Urinary bladder (tissue), 4 donors: ENCODE measurements around the gene RGS6. TPM values are rescaled to one million over a fixed set of nuclear protein-coding genes. Genes with fewer than 3 reads are reported as not detected.

ENCODE experiments used
- DNase-seq: peaks from one replicate; pipeline ENCODE4 v3.0.0-alpha.2; 2015; ENCODE audit errors: extremely low spot score
- H3K27ac ChIP-seq: one replicate; pipeline ENCODE4 v1.5.1; 2013; ENCODE audit warnings: low read depth, mild to moderate bottlenecking, moderate library complexity
- H3K36me3 ChIP-seq: one replicate; pipeline ENCODE4 v1.6.1; 2013; ENCODE audit warnings: mild to moderate bottlenecking, moderate library complexity; ENCODE audit not compliant: insufficient read depth
- H3K4me1 ChIP-seq: one replicate; pipeline ENCODE4 v1.6.1; 2013; ENCODE audit warnings: mild to moderate bottlenecking, moderate library complexity; ENCODE audit not compliant: insufficient read depth
- H3K4me3 ChIP-seq: one replicate; pipeline ENCODE4 v1.5.1; 2013; ENCODE audit warnings: low read depth, low read length
- WGBS: extraction: QIAGEN DNeasy Blood & Tissue Kit; methylation state at CpG from one replicate; pipeline ENCODE4 v1.1.7; 2013; 5-methylcytosine and 5-hydroxymethylcytosine counted together
- polyA plus RNA-seq: library from polyadenylated mRNA; stranded (reverse); fragments of 200-250 nt; gene quantifications from one replicate; pipeline ENCODE4 v1.2.3, GENCODE V29; 2013
- total RNA-seq: library from RNA; depleted of rRNA; stranded (reverse); fragments of >200 nt; gene quantifications from one replicate; pipeline ENCODE4 v1.2.3, GENCODE V29; 2014
- donor health status: healthy with polysubstance abuse.
- donor health status: healthy.

RGS6 gene
- total and polyA plus RNA-seq, 2 donors: 0.65 to 3.3 TPM

DNA sequence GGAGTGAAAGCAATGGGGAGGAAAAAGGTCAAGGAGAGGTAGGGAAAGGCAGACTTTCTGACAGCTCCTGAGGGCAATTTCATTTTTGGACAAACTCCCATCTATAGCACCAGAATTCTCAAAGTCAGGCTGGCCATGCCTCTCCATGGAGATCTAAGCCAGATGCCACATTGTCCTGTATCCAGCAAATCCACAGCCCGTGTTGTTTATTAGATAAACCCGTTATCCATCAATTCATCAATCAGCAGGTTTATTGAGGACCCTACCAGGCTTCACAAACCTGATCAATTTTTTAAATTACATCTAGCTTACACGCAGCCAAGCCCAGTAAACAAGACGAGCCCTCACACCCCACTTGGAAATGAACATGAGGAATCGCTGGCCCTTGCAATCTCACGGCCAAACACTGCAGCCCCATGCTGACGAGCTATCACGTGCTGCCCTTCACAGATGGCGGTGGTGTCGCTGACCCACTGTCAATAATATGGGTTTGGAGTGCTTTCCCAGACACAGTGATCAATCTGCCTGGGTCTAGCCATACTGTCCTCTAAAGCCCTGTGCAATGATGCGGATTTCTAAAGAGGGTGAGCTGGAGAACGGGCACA lies 628.8 kb downstream of the RGS6 start:
- WGBS: 87% methylated on average over 12 of the region's 12 CpGs
- no peak for DNase-seq
- Histone ChIP-seq H3K4me3 (no peak overlapping the region), H3K36me3 (no peaks in the 10 kb centered on the region), H3K27ac (no peak overlapping the region), H3K4me1 (no peaks in the 10 kb centered on the region)

DNA sequence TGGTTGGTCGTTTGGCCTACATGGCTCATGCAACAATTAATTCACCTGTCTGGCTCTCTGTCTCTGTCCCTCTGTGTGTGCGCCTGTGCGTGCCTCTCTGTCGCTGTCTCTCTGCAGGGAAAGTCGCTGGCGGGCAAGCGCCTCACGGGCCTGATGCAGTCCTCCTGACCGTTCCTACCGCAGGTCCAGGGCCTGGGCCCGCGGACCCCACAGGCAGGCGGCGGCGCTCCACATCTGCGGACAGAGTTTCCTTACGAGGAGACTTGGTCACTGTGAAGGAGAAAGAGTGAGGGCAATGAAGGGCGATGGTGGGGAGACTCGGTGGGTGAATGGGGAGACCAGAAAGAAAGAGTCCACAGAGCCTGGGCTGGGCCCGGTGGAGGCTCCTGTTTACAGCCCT lies 630.1 kb downstream of the RGS6 start:
- H3K4me3 ChIP-seq: no peak overlapping the region
- no peak for DNase-seq
- no peaks in the 10 kb centered on the region for H3K4me1 ChIP-seq
- no peak overlapping the region for H3K27ac ChIP-seq
- 96% methylated on average over 20 of the region's 20 CpGs for WGBS
- H3K36me3 ChIP-seq: no peaks in the 10 kb centered on the region

GRCh38 chr14:72563676-72564075 lies 631.4 kb downstream of the RGS6 start:
- WGBS: 81% methylated on average over 7 of the region's 7 CpGs

DNA sequence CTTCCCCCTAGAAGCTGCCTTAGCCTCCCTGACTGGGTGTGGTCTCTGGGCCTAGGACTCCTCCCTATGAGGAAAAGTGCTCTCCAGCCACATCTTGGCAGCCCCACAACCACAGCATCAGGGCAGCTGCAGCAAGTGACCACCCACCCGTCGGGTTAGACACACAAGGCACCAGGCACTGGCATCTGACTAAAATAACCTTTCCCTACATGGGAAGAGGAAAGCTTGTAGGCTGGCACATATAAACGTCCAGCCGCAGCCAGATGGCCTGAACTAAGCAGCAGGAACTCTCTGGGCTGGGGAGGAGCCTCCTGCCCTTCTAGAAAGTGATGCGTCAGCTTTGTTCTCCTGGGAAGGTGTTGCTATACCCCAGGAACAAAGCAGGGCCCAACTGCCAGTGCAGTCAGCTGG lies 632.9 kb downstream of the RGS6 start:
- H3K4me1 ChIP-seq: no peaks in the 10 kb centered on the region
- H3K27ac ChIP-seq: no peak overlapping the region
- whole genome bisulfite sequencing: 64% methylated on average over 5 of the region's 5 CpGs
- DNase-seq: no peak
- no peak overlapping the region for H3K4me3 ChIP-seq
- no peaks in the 10 kb centered on the region for H3K36me3 ChIP-seq

More at GRCh38 chr14:72563676-72564075, 631.4 kb downstream of the RGS6 start:
- H3K36me3 ChIP-seq: no peaks in the 10 kb centered on the region
- DNase-seq: no peak
- H3K4me1 ChIP-seq: no peaks in the 10 kb centered on the region
- H3K4me3 ChIP-seq: no peak overlapping the region
- H3K27ac ChIP-seq: no peak overlapping the region

- H3K36me3 ChIP-seq: no peaks in the 10 kb centered on the region
- H3K27ac ChIP-seq: no peak overlapping the region
- no peak for DNase-seq
- no peaks in the 10 kb centered on the region for H3K4me1 ChIP-seq
- 57% methylated on average over 6 of the region's 6 CpGs for WGBS
- H3K4me3 ChIP-seq: no peak overlapping the region
These were observed 633.7 kb downstream of the RGS6 start for GRCh38 chr14:72565917-72566316.

DNA sequence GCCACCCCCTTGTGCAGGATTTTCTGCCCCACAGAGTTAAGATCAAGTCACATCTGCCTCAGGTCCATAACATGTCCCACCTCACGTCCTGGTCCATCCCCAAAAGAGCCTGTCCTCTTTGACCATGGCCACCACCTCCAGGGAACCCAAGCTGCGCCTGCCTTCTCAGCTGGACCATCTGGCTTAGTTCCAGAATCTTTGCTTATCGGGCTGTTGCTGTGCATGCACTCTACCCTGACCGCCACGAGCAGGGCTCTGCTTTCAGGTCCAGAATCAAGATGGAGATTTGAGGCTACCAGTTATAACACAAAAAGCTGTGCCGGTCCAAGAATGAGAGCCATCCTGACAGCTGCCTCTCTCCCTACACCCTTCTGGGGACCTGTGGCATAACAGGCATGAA lies 635.0 kb downstream of the RGS6 start:
- Histone ChIP-seq H3K4me3 (no peak overlapping the region), H3K27ac (no peak overlapping the region), H3K36me3 (no peaks in the 10 kb centered on the region), H3K4me1 (no peaks in the 10 kb centered on the region)
- DNase-seq: no peak
- WGBS: 73% methylated on average over 6 of the region's 6 CpGs

GRCh38 chr14:72568296-72568992 lies 636.2 kb downstream of the RGS6 start:
- 88% methylated on average over 19 of the region's 19 CpGs for WGBS

GRCh38 chr14:72573725-72574417 lies 641.6 kb downstream of the RGS6 start:
- DNase-seq: no peak
- no peaks in the 10 kb centered on the region for H3K4me1 ChIP-seq
- H3K4me3 ChIP-seq: no peak overlapping the region
- WGBS: 72% methylated on average over 9 of the region's 9 CpGs
- H3K27ac ChIP-seq: no peak overlapping the region
- H3K36me3 ChIP-seq: no peaks in the 10 kb centered on the region

More at GRCh38 chr14:72568296-72568992, 636.2 kb downstream of the RGS6 start:
- Histone ChIP-seq H3K36me3 (no peaks in the 10 kb centered on the region), H3K27ac (no peak overlapping the region), H3K4me1 (no peaks in the 10 kb centered on the region), H3K4me3 (no peak overlapping the region)
- no peak for DNase-seq

DNA sequence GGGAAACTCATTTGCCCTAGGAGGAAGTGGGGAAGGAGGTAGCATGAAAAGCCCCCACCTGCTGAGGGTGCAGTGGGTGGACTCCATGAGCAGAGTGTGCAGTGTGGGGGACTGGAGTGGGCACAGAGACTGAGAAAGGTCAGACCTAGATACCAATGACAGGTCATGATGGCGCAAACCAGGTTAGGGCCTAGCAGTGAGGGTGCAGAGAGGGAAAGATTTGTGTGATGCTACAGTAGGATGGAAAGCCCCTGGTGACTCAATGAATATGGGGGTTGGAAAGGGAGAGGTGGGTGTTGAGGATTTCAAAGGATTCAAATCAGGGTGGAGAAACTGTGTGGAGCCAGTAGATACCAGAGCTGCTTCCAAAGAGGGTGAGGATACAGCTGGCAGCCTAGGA lies 642.5 kb downstream of the RGS6 start:
- 96% methylated on average over 1 of the region's 1 CpG for WGBS
- no peak overlapping the region for H3K4me3 ChIP-seq
- H3K27ac ChIP-seq: no peak overlapping the region
- H3K36me3 ChIP-seq: no peaks in the 10 kb centered on the region
- H3K4me1 ChIP-seq: no peaks in the 10 kb centered on the region
- no peak for DNase-seq

DNA sequence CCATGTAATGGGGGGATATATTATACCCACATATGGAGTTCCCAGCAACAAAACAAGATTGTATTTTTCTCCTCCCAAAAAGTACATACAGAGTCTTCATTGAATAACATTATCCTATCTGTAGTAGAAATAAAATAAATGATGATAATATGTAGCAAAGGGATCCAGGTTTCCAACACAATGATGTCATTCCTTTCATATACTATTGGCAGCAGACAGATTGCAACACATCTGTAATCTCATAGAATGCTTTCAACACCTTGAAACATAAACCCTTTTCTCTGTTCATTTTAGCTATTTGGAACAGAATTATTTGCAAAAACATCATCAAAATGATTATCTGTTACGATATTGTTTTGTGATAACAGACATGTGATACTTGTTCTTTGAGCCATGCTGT lies 644.0 kb downstream of the RGS6 start:
- DNase-seq: no peak
- no peaks in the 10 kb centered on the region for H3K4me1 ChIP-seq
- WGBS: 78% methylated on average over 1 of the region's 1 CpG

GRCh38 chr14:72577521-72577920 lies 645.3 kb downstream of the RGS6 start:
- H3K27ac ChIP-seq: no peak overlapping the region
- 75% methylated on average over 5 of the region's 5 CpGs for WGBS
- no peak overlapping the region for H3K4me3 ChIP-seq
- DNase-seq: no peak
- no peaks in the 10 kb centered on the region for H3K4me1 ChIP-seq
- H3K36me3 ChIP-seq: no peaks in the 10 kb centered on the region

More for the DNA sequence above, 644.0 kb downstream of the RGS6 start:
- Histone ChIP-seq H3K4me3 (no peak overlapping the region), H3K27ac (no peak overlapping the region), H3K36me3 (no peaks in the 10 kb centered on the region)

DNA sequence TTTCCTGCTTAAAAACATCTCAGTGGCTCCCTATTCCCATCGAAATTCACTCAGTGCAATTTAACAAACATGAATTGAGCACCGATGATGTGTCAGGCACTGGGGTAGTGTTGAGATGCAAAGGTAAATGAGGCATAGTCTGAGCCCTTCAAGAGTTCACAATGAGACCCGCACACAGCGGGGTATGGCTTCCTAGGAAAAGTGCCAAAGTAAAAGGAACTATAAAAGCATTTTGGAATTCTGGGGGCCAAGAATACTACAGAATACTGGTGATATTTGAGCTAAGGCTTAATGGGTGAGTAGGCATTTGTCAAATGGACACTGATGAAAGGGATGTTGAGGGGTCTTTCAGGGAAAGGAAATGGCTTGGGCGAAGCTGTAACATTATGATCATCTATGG lies 646.3 kb downstream of the RGS6 start:
- Histone ChIP-seq H3K27ac (no peak overlapping the region), H3K4me3 (no peak overlapping the region), H3K36me3 (no peaks in the 10 kb centered on the region), H3K4me1 (no peaks in the 10 kb centered on the region)
- WGBS: 87% methylated on average over 5 of the region's 5 CpGs
- no peak for DNase-seq

- no peak for DNase-seq
- no peaks in the 10 kb centered on the region for H3K36me3 ChIP-seq
- no peaks in the 10 kb centered on the region for H3K4me1 ChIP-seq
- no peak overlapping the region for H3K27ac ChIP-seq
- WGBS: 92% methylated on average over 1 of the region's 1 CpG
- no peak overlapping the region for H3K4me3 ChIP-seq
These were observed 650.4 kb downstream of the RGS6 start for GRCh38 chr14:72582582-72582981.
